ENCODE results near the gene WDPCP.

The WDPCP gene

DNA sequence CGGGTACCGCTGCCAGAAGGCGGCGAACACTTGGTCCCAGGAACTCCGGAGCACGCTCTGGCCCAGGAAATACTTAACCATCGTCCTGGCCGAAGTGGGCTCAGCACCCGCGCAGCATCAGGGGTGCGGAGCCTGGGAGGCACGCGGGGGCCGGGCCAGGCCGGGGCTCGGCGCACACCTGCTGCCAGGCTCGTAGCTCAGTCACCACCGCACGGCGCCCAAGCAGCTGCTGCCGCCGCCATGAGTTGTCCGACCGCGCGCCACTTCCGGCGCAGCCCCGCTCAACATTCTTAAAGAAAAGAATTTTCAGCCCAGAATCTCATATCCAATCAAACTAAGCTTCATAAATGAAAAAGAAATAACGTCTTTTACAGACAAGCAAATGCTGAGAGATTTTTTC is 34.5 kb upstream of the WDPCP start:
- TF ChIP-seq CTCF (IDR thresholded peaks at IDR 0.05; ENCODE audit: insufficient read depth, low read length, missing control alignments) = no peak
- H3K4me3 ChIP-seq (ENCODE audit: low read depth, low read length) = no peak overlapping the region
- CTCF ChIA-PET = no interaction called here
- no peak for DNase-seq (ENCODE audit: low read depth, low spot score)
- POLR2A ChIA-PET = no interaction called here

DNA sequence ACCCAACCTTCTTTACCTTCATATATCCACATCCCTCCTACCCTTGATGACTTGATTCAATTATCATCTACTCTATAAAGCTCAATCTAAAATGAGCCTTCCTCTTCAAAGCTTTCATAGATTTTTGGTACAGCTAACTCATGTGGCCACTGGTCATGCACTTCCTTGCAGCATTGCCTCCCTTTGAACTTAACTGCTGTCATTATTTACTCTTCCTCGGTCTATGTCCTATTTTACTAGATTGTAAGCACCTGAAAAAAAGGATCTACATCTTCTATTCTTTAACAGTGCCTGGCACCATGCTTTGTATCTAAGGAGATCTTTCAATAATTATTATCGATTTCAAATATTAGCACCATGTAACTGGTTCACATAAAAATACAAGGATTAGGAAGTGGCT is 31.1 kb upstream of the WDPCP start:
- no peak for DNase-seq (ENCODE audit: low read depth, low spot score)
- no peak for TF ChIP-seq CTCF (IDR thresholded peaks at IDR 0.05; ENCODE audit: insufficient read depth, low read length, missing control alignments)
- ChIA-PET CTCF (no interaction called here), POLR2A (interaction anchor here (0.8 kb wide), 1 partner anchor 249 kb away, joined by 4 read pairs; no protein-coding TSS in a partner anchor)
- H3K4me3 ChIP-seq (ENCODE audit: low read depth, low read length) = no peak overlapping the region

DNA sequence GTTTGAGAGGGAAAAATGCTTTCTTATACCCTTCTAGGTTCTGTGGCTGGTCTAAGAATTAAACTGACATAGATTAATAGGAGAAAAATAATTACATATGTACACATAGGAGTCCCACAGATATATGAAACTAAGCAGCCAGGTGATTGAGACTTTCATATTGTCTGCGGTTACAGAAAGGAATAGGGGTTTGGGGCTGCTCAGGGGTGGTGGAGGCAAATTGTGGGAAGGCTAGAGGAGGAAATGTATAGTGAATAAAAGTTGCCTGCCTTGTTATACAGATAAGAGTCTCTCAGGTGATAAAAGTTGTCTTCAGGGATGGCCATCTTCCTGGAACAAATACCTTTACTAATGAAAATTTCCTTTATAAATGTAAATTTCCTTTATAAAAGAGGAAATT is 29.1 kb upstream of the WDPCP start:
- DNase-seq (ENCODE audit: low read depth, low spot score) = no peak
- ChIA-PET POLR2A (no interaction called here), CTCF (no interaction called here)

DNA sequence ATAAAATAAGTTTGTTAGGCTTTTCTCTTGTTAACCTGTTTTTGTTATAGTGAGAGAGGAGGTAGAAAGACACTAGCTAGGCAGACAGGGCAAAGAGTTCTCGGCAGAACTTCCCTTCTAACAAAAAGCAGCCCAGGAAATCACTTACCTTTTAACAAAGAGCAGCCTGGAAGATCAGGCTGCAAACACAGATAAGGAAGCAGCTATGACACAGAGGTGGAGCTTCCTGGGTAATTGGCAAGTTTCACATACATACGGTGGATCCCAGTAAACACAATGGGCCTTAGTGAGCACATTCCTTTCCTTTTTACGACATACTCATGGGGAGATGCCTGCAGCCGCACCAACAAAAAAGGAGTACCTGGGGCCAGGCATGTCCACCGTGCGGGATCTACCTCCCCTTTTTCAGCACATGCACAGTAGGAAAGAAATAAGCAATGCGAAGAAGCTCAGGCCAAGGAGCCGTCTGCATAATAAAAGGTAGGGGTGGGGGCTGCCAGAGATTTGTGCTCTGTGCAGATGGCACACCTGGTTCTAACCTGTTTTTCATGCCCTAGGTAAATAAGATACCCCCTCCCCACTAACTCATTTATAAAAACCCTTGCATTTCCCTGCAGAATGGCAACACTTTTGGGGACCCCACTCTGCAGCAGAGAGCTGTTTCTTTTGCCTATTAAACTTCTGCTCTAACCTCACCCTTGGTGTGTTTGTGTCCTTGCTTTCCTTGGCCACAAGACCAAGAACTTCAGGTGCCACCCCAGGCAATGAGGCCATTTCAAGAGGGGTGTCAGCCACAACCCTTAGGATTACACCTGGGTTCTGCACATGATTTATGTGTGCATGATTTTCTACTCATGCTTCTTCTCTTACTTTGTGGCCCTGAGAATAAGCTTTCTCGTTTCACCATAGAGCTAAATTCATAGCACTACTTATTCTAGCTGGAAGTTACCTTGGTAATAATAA is 27.0 kb upstream of the WDPCP start:
- DNase-seq (ENCODE audit: low read depth, low spot score) = no peak
- H3K4me3 ChIP-seq (ENCODE audit: low read depth, low read length) = no peak overlapping the region
- CTCF ChIA-PET = no interaction called here

More for the DNA sequence above, 29.1 kb upstream of the WDPCP start:
- no peak overlapping the region for H3K4me3 ChIP-seq (ENCODE audit: low read depth, low read length)
- TF ChIP-seq CTCF (IDR thresholded peaks at IDR 0.05; ENCODE audit: insufficient read depth, low read length, missing control alignments) = no peak

GRCh38 chr2:63614448-63614968 is 26.2 kb upstream of the WDPCP start:
- H3K4me3 ChIP-seq (ENCODE audit: low read depth, low read length) = no peak overlapping the region
- CTCF ChIA-PET = no interaction called here
- POLR2A ChIA-PET = no interaction called here
- TF ChIP-seq CTCF (IDR thresholded peaks at IDR 0.05; ENCODE audit: insufficient read depth, low read length, missing control alignments) = no peak
- DNase-seq (ENCODE audit: low read depth, low spot score) = peak; percentile 71

More for the DNA sequence above, 27.0 kb upstream of the WDPCP start:
- POLR2A ChIA-PET = no interaction called here
- no peak for TF ChIP-seq CTCF (IDR thresholded peaks at IDR 0.05; ENCODE audit: insufficient read depth, low read length, missing control alignments)

- CTCF ChIA-PET = no interaction called here
- POLR2A ChIA-PET = no interaction called here
- no peak overlapping the region for H3K4me3 ChIP-seq (ENCODE audit: low read depth, low read length)
- TF ChIP-seq CTCF (IDR thresholded peaks at IDR 0.05; ENCODE audit: insufficient read depth, low read length, missing control alignments) = no peak
- no peak for DNase-seq (ENCODE audit: low read depth, low spot score)
Observed at GRCh38 chr2:63613391-63613901, 25.2 kb upstream of the WDPCP start.
